ENCODE results near the gene OSBP2. TPM values are rescaled to one million over a fixed set of nuclear protein-coding genes. Genes with fewer than 3 reads are reported as not detected.

Gene OSBP2
- total RNA-seq, 1 donor from 2014 or later = 22.2 TPM

DNA sequence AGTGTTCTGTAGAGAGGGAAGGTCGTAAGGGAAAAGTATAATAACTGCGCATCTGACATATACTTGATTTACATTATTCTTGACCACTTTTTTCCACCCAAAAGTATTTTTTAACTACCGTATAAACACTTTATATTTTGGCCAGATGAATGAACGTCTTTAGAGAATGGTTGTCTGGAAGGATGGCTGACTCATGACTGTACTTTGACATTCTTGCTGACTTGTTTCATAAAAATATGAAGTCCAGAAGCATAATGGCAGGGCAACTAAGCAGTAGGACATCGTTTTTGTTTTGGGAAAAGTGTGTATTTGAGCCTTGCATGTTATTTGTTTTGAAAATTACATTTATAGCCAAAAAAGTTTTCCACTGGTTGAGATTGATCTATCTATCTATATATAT lies 110.0 kb downstream of the OSBP2 start:
- H3K36me3 ChIP-seq = no peaks in the 10 kb centered on the region
- H3K27ac ChIP-seq (replicated peaks) = no peak overlapping the region
- TF ChIP-seq, protein P1, sequence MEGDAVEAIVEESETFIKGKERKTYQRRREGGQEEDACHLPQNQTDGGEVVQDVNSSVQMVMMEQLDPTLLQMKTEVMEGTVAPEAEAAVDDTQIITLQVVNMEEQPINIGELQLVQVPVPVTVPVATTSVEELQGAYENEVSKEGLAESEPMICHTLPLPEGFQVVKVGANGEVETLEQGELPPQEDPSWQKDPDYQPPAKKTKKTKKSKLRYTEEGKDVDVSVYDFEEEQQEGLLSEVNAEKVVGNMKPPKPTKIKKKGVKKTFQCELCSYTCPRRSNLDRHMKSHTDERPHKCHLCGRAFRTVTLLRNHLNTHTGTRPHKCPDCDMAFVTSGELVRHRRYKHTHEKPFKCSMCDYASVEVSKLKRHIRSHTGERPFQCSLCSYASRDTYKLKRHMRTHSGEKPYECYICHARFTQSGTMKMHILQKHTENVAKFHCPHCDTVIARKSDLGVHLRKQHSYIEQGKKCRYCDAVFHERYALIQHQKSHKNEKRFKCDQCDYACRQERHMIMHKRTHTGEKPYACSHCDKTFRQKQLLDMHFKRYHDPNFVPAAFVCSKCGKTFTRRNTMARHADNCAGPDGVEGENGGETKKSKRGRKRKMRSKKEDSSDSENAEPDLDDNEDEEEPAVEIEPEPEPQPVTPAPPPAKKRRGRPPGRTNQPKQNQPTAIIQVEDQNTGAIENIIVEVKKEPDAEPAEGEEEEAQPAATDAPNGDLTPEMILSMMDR (IDR thresholded peaks at IDR 0.05; ENCODE audit: borderline replicate concordance) = no peak
- H3K4me3 ChIP-seq = no peak overlapping the region
- H3K27me3 ChIP-seq (ENCODE audit: low read depth) = peaks cover 58% of the 10 kb centered on the region
- H3K9me3 ChIP-seq (replicated peaks) = no peaks in the 10 kb centered on the region
- intact Hi-C loops (cut with micrococcal nuclease) = no loop called here
- H3K4me1 ChIP-seq = peaks cover 15% of the 10 kb centered on the region
- DNase-seq = no peak

DNA sequence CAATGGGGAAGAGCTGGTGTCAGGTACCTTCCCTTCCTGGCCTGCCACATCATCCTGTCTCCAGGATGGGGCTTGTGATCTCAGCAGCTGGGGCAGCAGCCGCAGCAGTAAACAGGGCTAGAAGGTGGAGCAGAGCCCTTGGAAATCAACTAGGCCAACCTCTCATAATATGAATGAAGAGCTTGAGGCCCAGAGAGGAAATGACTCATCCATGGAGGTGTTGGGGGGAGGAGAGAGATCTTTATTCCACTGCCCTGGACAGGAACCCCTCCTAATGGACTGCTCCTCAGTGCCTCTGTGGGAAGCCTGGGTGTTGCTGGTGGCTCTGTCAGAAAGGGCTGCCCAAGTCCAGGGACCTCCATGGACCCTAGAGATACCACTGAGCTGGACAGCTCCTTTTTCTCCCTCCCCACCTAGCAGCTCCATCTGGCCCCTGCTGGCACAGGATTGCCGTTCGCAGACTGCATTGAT lies 111.8 kb downstream of the OSBP2 start:
- peaks cover 15% of the 10 kb centered on the region for H3K4me1 ChIP-seq
- DNase-seq = no peak
- TF ChIP-seq, protein P1 (IDR thresholded peaks at IDR 0.05; ENCODE audit: borderline replicate concordance) = no peak
- H3K27me3 ChIP-seq (ENCODE audit: low read depth) = peaks cover 42% of the 10 kb centered on the region
- intact Hi-C loops (cut with micrococcal nuclease) = no loop called here
- no peaks in the 10 kb centered on the region for H3K9me3 ChIP-seq (replicated peaks)
- H3K36me3 ChIP-seq = no peaks in the 10 kb centered on the region
- H3K27ac ChIP-seq (replicated peaks) = no peak overlapping the region
- no peak overlapping the region for H3K4me3 ChIP-seq

- H3K27ac ChIP-seq (replicated peaks) = no peak overlapping the region
- no peaks in the 10 kb centered on the region for H3K36me3 ChIP-seq
- peaks cover 20% of the 10 kb centered on the region for H3K27me3 ChIP-seq (ENCODE audit: low read depth)
- TF ChIP-seq, protein P1 (IDR thresholded peaks at IDR 0.05; ENCODE audit: borderline replicate concordance) = no peak
- no peaks in the 10 kb centered on the region for H3K9me3 ChIP-seq (replicated peaks)
- H3K4me3 ChIP-seq = no peak overlapping the region
- intact Hi-C loops (cut with micrococcal nuclease) = no loop called here
- no peak for DNase-seq
- no peaks in the 10 kb centered on the region for H3K4me1 ChIP-seq
Observed at GRCh38 chr22:30809086-30809485, 114.4 kb downstream of the OSBP2 start.

DNA sequence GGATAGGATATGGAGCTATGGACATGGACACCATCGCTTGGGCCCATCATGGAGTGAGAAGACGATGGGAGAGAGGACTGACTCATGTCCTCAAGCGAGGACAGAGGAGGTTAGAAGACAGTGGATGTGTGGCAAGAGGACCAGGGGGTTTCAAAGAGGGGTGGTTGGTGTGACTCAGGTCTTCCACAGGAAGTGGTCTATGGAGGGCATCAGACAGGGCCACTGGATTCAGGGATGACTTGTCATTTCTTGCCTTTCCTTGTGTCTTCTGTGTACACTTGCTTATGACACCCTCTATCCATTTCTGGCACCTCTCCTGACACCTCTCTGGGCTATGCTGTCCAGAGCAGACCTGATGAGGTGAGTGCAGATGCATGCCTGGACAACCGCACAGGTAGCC lies 115.4 kb downstream of the OSBP2 start:
- Histone ChIP-seq H3K4me3 (no peak overlapping the region), H3K36me3 (no peaks in the 10 kb centered on the region), H3K27ac (replicated peaks) (no peak overlapping the region), H3K27me3 (ENCODE audit: low read depth) (peaks cover 10% of the 10 kb centered on the region), H3K4me1 (no peaks in the 10 kb centered on the region), H3K9me3 (replicated peaks) (no peaks in the 10 kb centered on the region)
- intact Hi-C loops (cut with micrococcal nuclease) = no loop called here
- TF ChIP-seq, protein P1 (IDR thresholded peaks at IDR 0.05; ENCODE audit: borderline replicate concordance) = no peak
- DNase-seq = no peak

DNA sequence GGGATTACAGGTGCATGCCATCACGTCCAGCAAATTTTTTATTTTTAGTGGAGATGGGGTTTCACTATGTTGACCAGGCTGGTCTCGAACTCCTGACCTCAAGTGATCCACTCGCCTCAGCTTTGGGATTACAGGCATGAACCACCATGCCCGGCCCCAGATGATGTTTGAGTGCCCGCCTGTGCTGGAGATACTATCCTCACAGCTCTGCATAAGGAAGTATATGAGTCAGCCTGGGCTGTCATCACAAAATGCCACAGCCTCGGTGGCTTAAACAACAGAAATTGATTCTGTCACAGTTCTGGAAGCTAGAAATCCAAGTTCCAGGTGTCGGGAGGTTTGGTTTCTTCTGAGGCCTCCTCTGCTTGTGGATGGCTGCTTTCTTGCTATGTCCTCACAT lies 119.3 kb downstream of the OSBP2 start:
- no peaks in the 10 kb centered on the region for H3K9me3 ChIP-seq (replicated peaks)
- H3K4me1 ChIP-seq = no peaks in the 10 kb centered on the region
- no peak for DNase-seq
- H3K27me3 ChIP-seq (ENCODE audit: low read depth) = peaks cover 2% of the 10 kb centered on the region
- TF ChIP-seq, protein P1 (IDR thresholded peaks at IDR 0.05; ENCODE audit: borderline replicate concordance) = no peak
- H3K27ac ChIP-seq (replicated peaks) = no peak overlapping the region
- H3K4me3 ChIP-seq = no peak overlapping the region
- intact Hi-C loops (cut with micrococcal nuclease) = no loop called here
- no peaks in the 10 kb centered on the region for H3K36me3 ChIP-seq

DNA sequence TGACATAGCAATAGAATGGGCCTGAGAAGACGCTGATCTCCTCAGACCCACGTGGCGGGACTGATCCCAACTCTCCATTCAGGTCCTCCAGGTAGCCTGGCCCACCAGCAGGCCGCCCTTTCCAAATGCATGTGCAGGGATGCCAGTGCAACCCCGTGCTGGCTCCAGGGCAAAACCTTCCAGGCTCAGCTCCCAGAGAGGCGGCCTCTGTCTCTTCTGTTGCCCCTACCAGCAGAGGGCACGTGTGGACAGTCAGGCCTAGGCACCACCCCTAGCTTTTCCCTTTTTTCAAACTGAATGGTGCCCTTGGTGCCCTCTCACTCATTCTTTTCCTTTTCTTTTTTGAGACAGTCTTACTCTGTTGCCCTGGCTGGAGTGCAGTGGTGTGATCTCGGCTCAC lies 121.7 kb downstream of the OSBP2 start:
- no peaks in the 10 kb centered on the region for H3K9me3 ChIP-seq (replicated peaks)
- H3K27me3 ChIP-seq (ENCODE audit: low read depth) = peaks cover 25% of the 10 kb centered on the region
- no peak overlapping the region for H3K4me3 ChIP-seq
- DNase-seq = no peak
- H3K4me1 ChIP-seq = no peaks in the 10 kb centered on the region
- no peaks in the 10 kb centered on the region for H3K36me3 ChIP-seq
- TF ChIP-seq, protein P1 (IDR thresholded peaks at IDR 0.05; ENCODE audit: borderline replicate concordance) = no peak
- intact Hi-C loops (cut with micrococcal nuclease) = no loop called here
- H3K27ac ChIP-seq (replicated peaks) = no peak overlapping the region

Data from left ventricle myocardium inferior (tissue), 1 donor.